Measurements from ENCODE around the gene NAP1L4.
A peak's percentile ranks its signal among the peaks of the same experiment; 100 is the strongest.

NAP1L4 gene

DNA sequence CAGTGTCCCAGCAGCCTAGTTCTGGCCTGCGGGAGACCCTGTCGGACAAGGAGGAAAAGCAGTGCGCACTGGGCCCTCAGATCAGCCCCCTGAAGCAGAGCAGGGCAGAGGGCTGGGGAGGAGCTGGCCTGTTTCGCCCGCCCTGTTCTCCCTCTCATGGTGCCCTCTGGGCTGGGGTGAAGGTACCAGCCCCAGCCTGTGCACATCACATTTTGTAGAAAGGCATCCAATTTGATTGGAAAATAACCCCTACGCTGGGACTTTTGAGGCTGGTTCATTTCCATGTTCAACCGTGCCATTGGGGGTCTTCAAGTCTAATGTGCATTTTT, 832 bp upstream of the NAP1L4 start:
- no peak for DNase-seq (ENCODE audit: low read depth, low spot score)

GRCh38 chr11:2991452-2992233, 486 bp downstream of the NAP1L4 start:
- peak; percentile 70 for DNase-seq (ENCODE audit: low read depth, low spot score)

DNA sequence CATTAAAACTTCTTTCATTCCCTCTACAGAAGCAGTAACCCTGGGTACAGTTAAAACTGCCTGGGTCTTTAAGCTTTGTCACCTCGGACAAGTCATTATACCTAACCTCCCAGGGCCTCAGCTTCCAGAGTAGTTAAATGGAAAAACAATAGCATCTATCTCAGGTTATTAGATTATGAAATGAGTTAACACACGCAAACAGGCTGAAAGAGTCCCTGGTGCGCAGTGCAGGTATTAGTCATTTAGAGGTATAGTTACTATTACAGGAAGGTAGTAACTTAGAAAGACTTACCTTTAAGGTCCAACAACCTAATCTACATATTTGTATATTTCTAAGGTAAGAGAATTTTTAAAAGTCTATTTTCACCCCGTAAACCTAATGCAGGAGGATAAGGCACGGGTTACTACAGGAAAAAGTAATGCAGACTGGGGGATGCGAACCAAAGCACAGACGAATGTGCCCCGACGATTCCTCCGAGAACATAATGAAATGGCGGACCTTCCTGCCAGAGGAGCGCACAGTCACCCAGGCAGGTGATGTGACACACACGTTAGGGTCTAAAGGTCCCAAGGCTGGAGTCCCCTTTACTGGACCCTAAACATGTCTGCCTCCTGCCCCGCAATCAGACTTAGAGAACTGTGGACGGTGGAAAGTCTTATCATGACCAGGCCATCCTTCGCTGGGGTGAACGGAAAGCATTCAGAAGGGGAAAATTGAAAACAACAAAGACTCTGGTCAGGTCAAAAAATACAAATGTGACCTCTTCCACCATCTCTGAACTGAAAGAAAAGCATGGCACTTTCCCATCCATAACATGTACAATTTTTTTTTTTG, 1.3 kb downstream of the NAP1L4 start:
- DNase-seq (ENCODE audit: low read depth, low spot score), result peak; percentile 28

GRCh38 chr11:2989551-2989950, 2.6 kb downstream of the NAP1L4 start:
- no peak for DNase-seq (ENCODE audit: low read depth, low spot score)

DNA sequence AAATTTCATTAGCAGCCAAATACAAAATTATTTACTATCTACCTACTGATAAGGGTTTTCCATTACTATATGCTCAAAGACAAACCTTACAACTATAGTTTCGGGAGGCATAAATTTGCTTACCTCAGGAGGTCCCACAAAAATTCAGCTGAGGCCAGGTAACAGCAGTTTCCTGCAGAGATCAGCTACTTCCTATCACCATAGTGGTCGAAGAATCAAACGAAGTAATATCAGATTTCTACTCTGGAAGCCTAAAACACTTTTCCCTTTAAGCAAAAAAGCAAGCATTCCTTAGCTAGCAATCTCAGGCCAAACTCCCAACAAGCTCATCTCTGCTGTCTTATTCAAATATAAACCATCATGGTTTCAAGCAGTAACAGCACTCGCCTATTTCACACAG, 3.1 kb downstream of the NAP1L4 start:
- no peak for DNase-seq (ENCODE audit: low read depth, low spot score)

DNA sequence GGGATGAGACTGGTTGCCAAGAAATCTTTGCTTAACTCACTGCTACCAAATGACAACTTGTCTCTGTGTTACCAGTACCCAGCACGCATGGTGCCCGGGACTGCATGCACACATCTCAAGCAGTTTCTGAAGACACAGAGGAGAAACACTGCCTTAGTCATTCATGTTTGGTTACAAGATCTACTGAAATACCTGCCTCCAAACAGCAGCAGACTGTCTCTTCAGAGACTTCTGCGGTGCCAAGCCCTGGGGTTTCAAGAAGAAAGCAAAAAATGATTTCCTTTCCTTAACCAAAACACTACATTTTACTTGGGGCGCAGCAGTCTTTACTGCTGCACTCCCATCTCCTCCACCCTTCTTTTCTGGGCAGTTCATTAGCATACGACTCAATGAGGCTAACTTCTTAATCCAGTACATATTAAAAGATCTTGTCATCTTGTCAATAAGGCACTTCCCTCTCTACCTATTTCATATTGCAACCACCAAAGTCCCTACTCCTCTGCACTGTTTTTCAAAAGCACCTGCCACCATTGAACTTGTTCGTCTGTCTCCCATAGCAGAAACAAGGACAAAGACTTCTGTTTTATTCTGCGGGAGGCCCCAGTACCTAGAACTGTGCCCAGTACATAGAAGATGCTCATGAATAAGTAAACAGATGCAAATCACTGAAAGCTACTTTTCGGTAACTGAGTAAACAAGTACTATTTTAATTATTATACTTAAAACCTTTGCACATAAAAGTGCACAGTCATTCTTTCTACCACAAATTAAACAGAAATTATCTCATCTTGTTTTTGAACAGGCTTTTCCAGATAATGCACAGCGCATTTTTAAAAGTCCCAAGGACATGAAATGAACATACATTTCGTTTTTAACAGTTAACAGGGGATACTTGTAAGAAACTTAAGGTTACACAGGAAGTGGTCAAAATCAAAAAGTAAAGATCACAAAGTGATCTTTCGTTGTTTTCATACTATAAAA, 4.0 kb downstream of the NAP1L4 start:
- DNase-seq (ENCODE audit: low read depth, low spot score), result no peak

DNA sequence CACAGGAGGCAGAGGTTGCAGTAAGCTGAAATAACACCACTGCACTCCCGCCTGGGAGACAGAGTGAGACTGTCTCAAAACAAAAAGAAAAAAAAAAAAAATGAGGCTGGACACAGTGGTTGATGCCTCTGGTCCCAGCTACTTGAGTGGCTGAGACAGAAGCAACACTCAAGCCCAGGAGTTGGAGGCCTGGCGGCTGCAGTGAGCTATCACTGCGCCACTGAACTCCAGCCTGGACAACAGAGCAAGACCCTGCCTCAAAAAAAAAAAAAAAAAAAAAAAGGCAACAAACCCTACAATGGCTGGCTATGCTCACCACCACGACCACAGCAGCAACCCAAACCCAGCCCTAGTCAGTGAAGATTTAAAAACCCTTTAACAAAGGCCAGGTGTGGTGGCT, 8.2 kb downstream of the NAP1L4 start:
- no peak for DNase-seq (ENCODE audit: low read depth, low spot score)

- DNase-seq (ENCODE audit: low read depth, low spot score), result no peak
Observed at GRCh38 chr11:2982214-2982613, 9.9 kb downstream of the NAP1L4 start.

GRCh38 chr11:2981130-2981529, 11.0 kb downstream of the NAP1L4 start:
- DNase-seq (ENCODE audit: low read depth, low spot score), result no peak

GRCh38 chr11:2980168-2980840, 11.8 kb downstream of the NAP1L4 start:
- no peak for DNase-seq (ENCODE audit: low read depth, low spot score)

- DNase-seq (ENCODE audit: low read depth, low spot score), result no peak
Observed at GRCh38 chr11:2977113-2977512, 15.0 kb downstream of the NAP1L4 start.

GRCh38 chr11:2976294-2977063, 15.7 kb downstream of the NAP1L4 start:
- DNase-seq (ENCODE audit: low read depth, low spot score), result no peak

DNA sequence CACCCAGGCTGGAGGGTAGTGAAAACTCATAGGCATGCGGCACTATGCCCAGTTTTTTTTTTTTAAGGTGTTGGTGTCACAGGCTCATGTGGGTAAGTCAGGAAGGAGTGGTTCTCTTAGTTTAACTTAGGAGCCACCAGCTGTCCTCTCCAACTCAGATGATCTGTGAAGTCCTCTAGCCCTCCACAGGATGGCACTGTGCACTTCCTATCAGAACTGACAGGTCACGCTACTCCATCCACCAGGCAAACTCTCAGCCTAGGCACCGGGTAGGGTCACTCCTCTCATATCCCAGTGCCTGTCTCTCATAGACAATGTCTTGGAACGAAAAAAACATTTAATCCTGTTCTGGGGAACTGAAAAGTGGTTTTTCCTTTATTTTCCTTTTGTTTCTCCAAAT, 16.5 kb downstream of the NAP1L4 start:
- DNase-seq (ENCODE audit: low read depth, low spot score), result no peak

DNA sequence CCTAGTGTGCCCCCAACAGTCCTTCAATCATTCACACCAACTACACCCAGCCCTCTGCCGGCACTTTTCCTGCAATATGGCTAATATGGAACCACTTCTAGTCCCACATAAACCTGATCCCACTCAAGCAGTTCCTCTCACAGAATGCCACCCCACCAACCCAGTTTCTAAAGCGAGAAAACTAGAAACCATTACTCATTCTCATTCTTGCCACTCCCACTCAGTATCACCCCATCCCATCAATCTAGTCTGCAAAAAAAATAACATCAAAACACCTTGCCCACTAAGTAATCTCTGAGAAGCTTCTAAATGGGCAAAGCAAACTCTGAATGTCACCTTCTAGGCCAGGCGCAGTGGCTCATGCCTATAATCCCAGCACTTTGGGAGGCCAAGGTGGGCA, 17.9 kb downstream of the NAP1L4 start:
- no peak for DNase-seq (ENCODE audit: low read depth, low spot score)

- no peak for DNase-seq (ENCODE audit: low read depth, low spot score)
Observed at GRCh38 chr11:2968341-2968900, 23.7 kb downstream of the NAP1L4 start.

DNA sequence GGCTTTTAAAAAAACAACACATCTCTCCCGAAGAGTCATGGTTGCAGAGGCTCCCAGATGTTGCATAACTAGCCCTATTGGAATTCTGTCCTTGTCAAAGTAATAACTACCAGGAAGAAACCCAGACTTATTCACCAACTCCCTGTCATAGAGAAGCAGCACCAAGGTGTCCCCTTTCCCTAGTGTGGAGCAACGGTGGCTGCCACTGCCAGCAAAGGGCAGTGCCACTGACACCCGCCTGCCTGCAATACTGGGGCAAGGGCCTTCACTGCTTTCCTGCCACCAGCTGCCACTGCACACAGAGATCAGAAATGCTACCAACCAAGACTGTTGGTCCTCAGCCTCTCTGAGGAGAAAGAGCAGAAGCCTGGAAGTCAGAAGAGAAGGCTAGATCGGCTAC, 27.3 kb downstream of the NAP1L4 start:
- no peak for DNase-seq (ENCODE audit: low read depth, low spot score)

DNA sequence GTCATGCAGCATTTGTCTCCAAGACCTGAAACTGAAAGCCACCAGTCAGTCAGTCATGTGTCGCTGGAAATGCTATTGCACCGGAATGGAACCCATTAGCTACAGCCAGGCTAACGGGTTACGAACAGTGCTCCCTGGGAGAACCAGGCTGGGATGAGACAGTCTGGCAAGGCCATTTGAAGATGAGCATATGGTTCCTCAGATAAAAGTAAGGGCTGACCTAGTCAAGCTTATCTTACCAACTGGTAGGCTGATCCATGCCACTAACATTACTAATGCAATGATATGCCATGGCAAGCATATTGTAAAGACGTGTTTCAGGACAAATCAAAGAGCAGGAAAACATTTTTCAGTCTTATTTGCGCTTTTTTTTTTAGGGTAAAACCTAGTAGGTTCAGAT, 28.4 kb downstream of the NAP1L4 start:
- DNase-seq (ENCODE audit: low read depth, low spot score), result no peak

DNA sequence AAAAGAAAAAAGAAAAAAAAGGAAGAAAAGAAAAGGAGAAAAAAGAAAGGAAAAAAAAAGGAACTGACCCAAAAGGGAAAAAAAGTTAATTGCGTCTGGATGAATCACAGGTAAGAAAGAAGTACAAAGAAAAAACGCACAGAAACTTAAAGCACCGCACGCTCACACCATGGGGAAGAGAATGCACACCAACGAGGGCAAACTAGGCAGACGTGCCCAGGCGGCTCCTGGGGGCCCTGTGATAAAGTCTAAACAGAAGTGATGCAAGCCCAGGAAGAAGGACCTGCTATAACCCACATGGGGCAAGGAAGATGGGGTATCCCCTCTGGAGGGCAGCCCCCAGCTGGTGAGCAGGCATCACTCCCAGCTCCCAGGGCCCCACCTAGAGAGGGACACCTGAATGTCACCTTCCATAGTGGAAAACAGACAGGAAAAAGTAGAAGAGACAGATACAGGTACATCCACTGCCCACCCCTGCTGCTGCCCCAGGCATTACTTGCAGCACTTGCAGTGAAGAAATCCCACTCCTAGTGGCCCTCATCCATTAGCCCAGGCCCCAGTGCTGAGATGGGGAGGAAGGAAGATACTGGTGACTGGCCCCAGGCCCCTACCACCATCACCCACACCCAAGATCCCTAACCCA, 28.9 kb downstream of the NAP1L4 start:
- DNase-seq (ENCODE audit: low read depth, low spot score), result no peak

DNA sequence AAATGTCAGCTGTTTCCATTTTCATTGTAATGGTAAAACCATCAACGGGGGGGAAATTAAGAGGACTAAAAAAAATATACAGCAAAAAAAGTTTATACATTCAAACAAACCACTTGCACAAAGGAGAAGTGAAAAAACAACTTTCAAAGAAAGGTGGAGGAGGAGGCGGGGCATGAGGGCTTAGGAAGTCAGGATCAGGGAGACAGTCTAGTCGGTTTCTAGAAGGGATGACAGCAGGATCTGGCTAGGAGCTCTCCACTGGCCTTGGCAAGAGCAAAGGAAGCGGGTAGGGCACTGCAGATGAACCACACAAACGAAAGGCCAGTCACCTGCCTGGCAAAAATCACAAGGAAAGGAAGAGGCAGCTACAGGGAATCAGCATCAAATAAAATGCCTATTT, 31.0 kb downstream of the NAP1L4 start:
- DNase-seq (ENCODE audit: low read depth, low spot score), result no peak

- DNase-seq (ENCODE audit: low read depth, low spot score), result no peak
Observed at GRCh38 chr11:2960139-2960538, 32.0 kb downstream of the NAP1L4 start.

Measured in ELF-1 (cell line).